HepG2 (cell line): ENCODE results near the gene DBNDD1. TPM values are rescaled to one million over a fixed set of nuclear protein-coding genes. Genes with fewer than 3 reads are reported as not detected.

Experiments used
- CEBPZ ChIP-seq: IDR thresholded peaks from 2 replicates; pipeline ENCODE4 v1.6.1; 2012; ENCODE audit warnings: low read length, improper control_type of control experiment
- CHD2 ChIP-seq: IDR thresholded peaks from 2 replicates; pipeline ENCODE4 v1.6.1; 2011; ENCODE audit warnings: low read depth, low read length, improper control_type of control experiment
- EZH2 ChIP-seq: conservative IDR thresholded peaks from 2 replicates; pipeline ENCODE4 v1.6.1; 2012; ENCODE audit warnings: mild to moderate bottlenecking, low read depth, low read length, moderate library complexity
- HNRNPH1 ChIP-seq: fragments of 200-400 bp; formaldehyde crosslinking; optimal IDR thresholded peaks from 2 replicates; pipeline ENCODE3; 2017; ENCODE audit warnings: mild to moderate bottlenecking, low read depth, low read length
- KMT2A ChIP-seq: sonication (generic); formaldehyde crosslinking; IDR thresholded peaks from 2 replicates; pipeline ENCODE4 v1.4.0; 2020; ENCODE audit warnings: missing genetic modification reagents
- SMAD1 ChIP-seq: sonication (generic); formaldehyde crosslinking; IDR thresholded peaks from 2 replicates; pipeline ENCODE4 v1.4.0; 2020; ENCODE audit warnings: missing genetic modification reagents, low read depth, mild to moderate bottlenecking, borderline replicate concordance
- SMAD9 ChIP-seq: sonication (generic); formaldehyde crosslinking; IDR thresholded peaks from 2 replicates; pipeline ENCODE4 v1.5.1; 2020; ENCODE audit warnings: mild to moderate bottlenecking, missing genetic modification reagents
- SP140L ChIP-seq: sonication (generic); formaldehyde crosslinking; IDR thresholded peaks from 2 replicates; pipeline ENCODE4 v1.4.0; 2020; ENCODE audit warnings: missing genetic modification reagents, borderline replicate concordance
- SP2 ChIP-seq: sonication (generic); formaldehyde crosslinking; IDR thresholded peaks from 2 replicates; pipeline ENCODE4 v1.5.1; 2020; ENCODE audit warnings: mild to moderate bottlenecking, missing genetic modification reagents
- THYN1 ChIP-seq: sonication (generic); formaldehyde crosslinking; IDR thresholded peaks from 2 replicates; pipeline ENCODE4 v1.8.1; 2023; ENCODE audit warnings: low read depth, mild to moderate bottlenecking, moderate library complexity, missing genetic modification reagents, borderline replicate concordance
- ZBTB38 ChIP-seq: sonication (generic); formaldehyde crosslinking; IDR thresholded peaks from 2 replicates; pipeline ENCODE4 v1.5.1; 2020; ENCODE audit warnings: mild to moderate bottlenecking, missing genetic modification reagents
- ZFP41 ChIP-seq: sonication (generic); formaldehyde crosslinking; IDR thresholded peaks from 2 replicates; pipeline ENCODE4 v1.4.0; 2020; ENCODE audit warnings: mild to moderate bottlenecking, missing genetic modification reagents, borderline replicate concordance
- ZKSCAN5 ChIP-seq: sonication (generic); formaldehyde crosslinking; IDR thresholded peaks from 2 replicates; pipeline ENCODE4 v1.5.1; 2020; ENCODE audit warnings: mild to moderate bottlenecking, missing genetic modification reagents
- ZNF430 ChIP-seq: sonication (generic); formaldehyde crosslinking; IDR thresholded peaks from 2 replicates; pipeline ENCODE4 v1.9.0; 2021; ENCODE audit warnings: mild to moderate bottlenecking, missing genetic modification reagents
- ZNF576 ChIP-seq: sonication (generic); formaldehyde crosslinking; IDR thresholded peaks from 2 replicates; pipeline ENCODE4 v1.4.0; 2020; ENCODE audit warnings: mild to moderate bottlenecking, missing genetic modification reagents
- ZNF589 ChIP-seq: sonication (generic); formaldehyde crosslinking; conservative IDR thresholded peaks from 2 replicates; pipeline ENCODE4 v1.8.0; 2022; ENCODE audit warnings: mild to moderate bottlenecking, moderate library complexity, missing genetic modification reagents
- ZNF737 ChIP-seq: sonication (generic); formaldehyde crosslinking; IDR thresholded peaks from 2 replicates; pipeline ENCODE4 v1.5.0; 2020; ENCODE audit warnings: missing genetic modification reagents, mild to moderate bottlenecking, borderline replicate concordance
- ZNF850 ChIP-seq: sonication (generic); formaldehyde crosslinking; conservative IDR thresholded peaks from 2 replicates; pipeline ENCODE4 v1.9.0; 2021; ENCODE audit warnings: mild to moderate bottlenecking, missing genetic modification reagents
- ZSCAN22 ChIP-seq: sonication (generic); formaldehyde crosslinking; IDR thresholded peaks from 2 replicates; pipeline ENCODE4 v1.4.0; 2020; ENCODE audit warnings: mild to moderate bottlenecking, missing genetic modification reagents
- polyA plus RNA-seq, 8 experiments: library from polyadenylated mRNA; depleted of rRNA in 3 of 8; stranded (reverse) in 7 of 8; unstranded in 1 of 8; fragments of >200 nt; fragmentation: Illumina TruSeq in 4 of 8; extraction: Trizol in 4 of 8; gene quantifications; 2 replicates each; pipeline versions ENCODE4 v1.2.1 to v1.2.3, GENCODE V29; 2011 to 2016; ENCODE audit warnings: low read depth in 4 of 8, missing spikeins in 1 of 8, mixed read lengths in 1 of 8; ENCODE audit not compliant: insufficient read depth in 1 of 8
- total RNA-seq, 5 experiments: library from RNA; depleted of rRNA; stranded (reverse); fragments of >200 nt; fragmentation: Illumina TruSeq; extraction: Trizol; gene quantifications; 2 replicates each; pipeline ENCODE4 v1.2.3, GENCODE V29; 2016; ENCODE audit warnings: low read depth in 1 of 5
- TF ChIP-seq, protein P1 (sequence below): sonication (generic); formaldehyde crosslinking; IDR thresholded peaks from 2 replicates; pipeline ENCODE4 v1.5.0; 2020; ENCODE audit warnings: missing genetic modification reagents, mild to moderate bottlenecking, borderline replicate concordance
- TF ChIP-seq, protein P2 (sequence below): sonication (generic); formaldehyde crosslinking; IDR thresholded peaks from 2 replicates; pipeline ENCODE4 v1.5.0; 2020; ENCODE audit warnings: mild to moderate bottlenecking, low read depth, missing genetic modification reagents, borderline replicate concordance
- TF ChIP-seq, protein P3 (sequence below): sonication (generic); formaldehyde crosslinking; IDR thresholded peaks from 2 replicates; pipeline ENCODE4 v1.4.0; 2020; ENCODE audit warnings: mild to moderate bottlenecking, missing genetic modification reagents

The DBNDD1 gene
- total and polyA plus RNA-seq, 2 of the 13 experiments (the other 11 are each of a cell fraction or from before 2014, with no cell fraction given), result 17.0 to 40.4 TPM

GRCh38 chr16:89972244-89973234 lies 46.7 kb downstream of the DBNDD1 start (continued):
- TF ChIP-seq, protein P1, sequence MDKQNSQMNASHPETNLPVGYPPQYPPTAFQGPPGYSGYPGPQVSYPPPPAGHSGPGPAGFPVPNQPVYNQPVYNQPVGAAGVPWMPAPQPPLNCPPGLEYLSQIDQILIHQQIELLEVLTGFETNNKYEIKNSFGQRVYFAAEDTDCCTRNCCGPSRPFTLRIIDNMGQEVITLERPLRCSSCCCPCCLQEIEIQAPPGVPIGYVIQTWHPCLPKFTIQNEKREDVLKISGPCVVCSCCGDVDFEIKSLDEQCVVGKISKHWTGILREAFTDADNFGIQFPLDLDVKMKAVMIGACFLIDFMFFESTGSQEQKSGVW, result no peak
- TF ChIP-seq HNRNPH1, result no peak
- TF ChIP-seq, protein P2, sequence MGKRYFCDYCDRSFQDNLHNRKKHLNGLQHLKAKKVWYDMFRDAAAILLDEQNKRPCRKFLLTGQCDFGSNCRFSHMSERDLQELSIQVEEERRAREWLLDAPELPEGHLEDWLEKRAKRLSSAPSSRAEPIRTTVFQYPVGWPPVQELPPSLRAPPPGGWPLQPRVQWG (CRISPR knock-in tag), result no peak
- TF ChIP-seq CHD2, result peak; percentile 90
- no peak for TF ChIP-seq ZNF589 (CRISPR knock-in tag)
- peak; percentile 63; the same call in 1 of the 2 replicates for TF ChIP-seq ZSCAN22 (CRISPR knock-in tag)
- TF ChIP-seq ZNF850, result no peak
- TF ChIP-seq ZNF430 (CRISPR knock-in tag), result no peak; the same call in none of the 2 replicates
- TF ChIP-seq ZFP41 (CRISPR knock-in tag), result no peak
- no peak; the same call in 1 of the 2 replicates for TF ChIP-seq SP2 (CRISPR knock-in tag)
- 0 out of 2 replicates have a peak, but pooled peaks have one; percentile 2 for TF ChIP-seq SP140L (CRISPR knock-in tag)
- no peak for TF ChIP-seq THYN1
- TF ChIP-seq ZNF737 (CRISPR knock-in tag), result no peak
- TF ChIP-seq, protein P3, sequence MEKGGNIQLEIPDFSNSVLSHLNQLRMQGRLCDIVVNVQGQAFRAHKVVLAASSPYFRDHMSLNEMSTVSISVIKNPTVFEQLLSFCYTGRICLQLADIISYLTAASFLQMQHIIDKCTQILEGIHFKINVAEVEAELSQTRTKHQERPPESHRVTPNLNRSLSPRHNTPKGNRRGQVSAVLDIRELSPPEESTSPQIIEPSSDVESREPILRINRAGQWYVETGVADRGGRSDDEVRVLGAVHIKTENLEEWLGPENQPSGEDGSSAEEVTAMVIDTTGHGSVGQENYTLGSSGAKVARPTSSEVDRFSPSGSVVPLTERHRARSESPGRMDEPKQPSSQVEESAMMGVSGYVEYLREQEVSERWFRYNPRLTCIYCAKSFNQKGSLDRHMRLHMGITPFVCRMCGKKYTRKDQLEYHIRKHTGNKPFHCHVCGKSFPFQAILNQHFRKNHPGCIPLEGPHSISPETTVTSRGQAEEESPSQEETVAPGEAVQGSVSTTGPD (CRISPR knock-in tag), result peak; percentile 28; the same call in 1 of the 2 replicates
- TF ChIP-seq SMAD1 (CRISPR knock-in tag), result peak; percentile 54; the same call in 1 of the 2 replicates
- peak; percentile 94 for TF ChIP-seq ZBTB38 (CRISPR knock-in tag)
- peak; percentile 93 for TF ChIP-seq KMT2A (CRISPR knock-in tag)
- TF ChIP-seq ZKSCAN5 (CRISPR knock-in tag), result no peak
- no peak for TF ChIP-seq CEBPZ
- TF ChIP-seq SMAD9 (CRISPR knock-in tag), result peak; percentile 78; the same call in 1 of the 2 replicates
- TF ChIP-seq EZH2, result no peak
- no peak for TF ChIP-seq ZNF576 (CRISPR knock-in tag)
